ENCODE data around the gene GALNS. TPM values are rescaled to one million over a fixed set of nuclear protein-coding genes. Genes with fewer than 3 reads are reported as not detected.
"Not testable (repeated sequence)": the region's sequence is repeated elsewhere in the genome, so short reads cannot be mapped to it uniquely, and the experiment has no call there.

Gene GALNS
- total and polyA plus RNA-seq, 2 of the 8 experiments (the other 6 are each of a cell fraction or from before 2014, with no cell fraction given), result 8.9 to 17.8 TPM

DNA sequence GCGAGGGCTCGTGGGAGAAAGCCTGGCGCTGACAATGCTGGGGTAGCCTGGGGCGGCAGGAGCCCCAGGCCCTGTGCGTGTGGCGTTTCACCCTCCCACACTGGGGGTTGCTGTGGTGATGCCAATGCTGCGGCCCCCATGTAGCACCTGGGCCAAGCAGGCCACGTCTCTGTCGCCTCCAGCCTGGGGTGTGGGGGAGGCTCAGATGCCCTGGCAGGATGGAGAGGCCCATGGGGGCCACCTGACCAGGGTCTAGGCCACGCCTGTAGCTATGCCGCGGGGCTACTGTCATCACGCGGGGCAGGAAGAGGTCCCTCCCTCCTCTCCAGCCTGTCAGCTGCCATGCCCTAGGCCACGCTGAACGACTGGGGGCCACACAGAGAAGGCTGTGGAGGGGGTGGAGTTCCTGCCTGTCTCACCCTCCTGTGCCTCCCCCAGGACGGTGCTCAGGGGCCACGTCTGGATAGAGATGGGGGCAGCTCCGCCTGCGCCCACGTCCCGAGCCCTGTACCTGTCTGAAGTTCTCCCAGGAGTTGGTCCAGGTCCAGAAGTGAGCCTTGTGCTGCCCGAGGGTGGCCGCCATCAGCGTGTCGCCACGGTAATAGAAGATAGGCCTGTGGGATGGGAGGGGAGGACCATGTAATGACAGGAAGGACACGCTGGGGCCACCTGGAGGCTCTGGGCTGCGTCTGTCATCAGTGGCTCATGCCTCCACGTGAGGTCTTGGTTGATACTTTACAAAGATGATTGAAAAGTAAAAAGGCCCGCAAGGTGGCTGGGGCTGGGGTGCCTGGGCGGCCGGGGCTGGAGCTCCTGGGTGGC lies 32.3 kb downstream of the GALNS start (continued):
- TF ChIP-seq POLR2AphosphoS5 (IDR thresholded peaks at IDR 0.05; ENCODE audit: low read depth, low read length), result no peak
- no peak for TF ChIP-seq BRCA1 (IDR thresholded peaks at IDR 0.05; ENCODE audit: low read depth, low read length)
- no peak for TF ChIP-seq YY1 (IDR thresholded peaks at IDR 0.05; ENCODE audit: low read depth, low read length)
- TF ChIP-seq SP2 (IDR thresholded peaks at IDR 0.05; ENCODE audit: low read length), result no peak

- H4K5ac ChIP-seq (ENCODE audit: insufficient read length, low read depth, low read length); H3K4me2 ChIP-seq (ENCODE audit: insufficient read depth in 1 of 2, low read depth in 2 of 2, low read length in 2 of 2): not testable (repeated sequence)
- CTCF ChIA-PET (ENCODE audit: partially characterized antibody), result interaction anchor here (1.0 to 1.6 kb wide), 2 partner anchors 9 to 30 kb away, joined by 3 read pairs; no protein-coding TSS in a partner anchor
Observed at GRCh38 chr16:88823646-88824045, 33.1 kb downstream of the GALNS start.

More at GRCh38 chr16:88823646-88824045, 33.1 kb downstream of the GALNS start:
- not testable (repeated sequence) for FAIRE-seq; H4K8ac ChIP-seq (ENCODE audit: extremely low read depth, insufficient read depth, low read length); H3K27ac ChIP-seq (ENCODE audit: low read depth, low read length); H2BK20ac ChIP-seq (ENCODE audit: low read length); H2BK15ac ChIP-seq (ENCODE audit: low read length); H4K91ac ChIP-seq (replicated peaks; ENCODE audit: insufficient read length, low read length); H3K23ac ChIP-seq (ENCODE audit: insufficient read length); H4K20me1 ChIP-seq (replicated peaks in 1 of 2; ENCODE audit: control insufficient read depth in 1 of 2, insufficient read depth in 2 of 2, low read length in 2 of 2); H3K14ac ChIP-seq (ENCODE audit: insufficient read length); H3K79me2 ChIP-seq (ENCODE audit: control insufficient read depth in 1 of 2, insufficient read depth in 2 of 2, low read length in 2 of 2); H3K27me3 ChIP-seq (replicated peaks in 1 of 4; ENCODE audit: control insufficient read depth in 3 of 4, extremely low read depth in 1 of 4, insufficient read depth in 3 of 4, low read length in 3 of 4); H2BK12ac ChIP-seq (ENCODE audit: low read depth, low read length); H3K23me2 ChIP-seq (ENCODE audit: low read depth, low read length); H3K36me3 ChIP-seq (ENCODE audit: control insufficient read depth in 2 of 4, insufficient read depth in 4 of 4, low read length in 3 of 4); H3K4ac ChIP-seq (replicated peaks; ENCODE audit: insufficient read length, low read depth, low read length); H2AK5ac ChIP-seq (ENCODE audit: low read depth, low read length); H3K79me1 ChIP-seq (ENCODE audit: low read depth, low read length); H3K4me1 ChIP-seq (replicated peaks in 1 of 4; ENCODE audit: control insufficient read depth in 3 of 4, insufficient read depth in 4 of 4, low read length in 3 of 4); H3K9me3 ChIP-seq (ENCODE audit: insufficient read depth in 2 of 2, low read depth in 1 of 2, low read length in 1 of 2); H3K56ac ChIP-seq (replicated peaks; ENCODE audit: insufficient read length, low read depth, low read length); H2BK120ac ChIP-seq (replicated peaks; ENCODE audit: low read depth, low read length); H2AFZ ChIP-seq (ENCODE audit: low read length); H3K9ac ChIP-seq (replicated peaks in 1 of 4; ENCODE audit: extremely low read depth in 1 of 4, low read depth in 3 of 4, low read length in 3 of 4); H3K4me3 ChIP-seq (ENCODE audit: extremely low read depth in 1 of 4, insufficient read depth in 2 of 4, low read depth in 3 of 4, low read length in 4 of 4); DNase-seq (ENCODE audit: low read depth in 1 of 2, low spot score in 2 of 2); H3K18ac ChIP-seq (ENCODE audit: extremely low read depth, low read length); H2BK5ac ChIP-seq (ENCODE audit: low read depth, low read length)
- WGBS, 2 experiments (ENCODE audit: extremely low coverage in 1 of 2, insufficient coverage in 1 of 2, insufficient read length in 1 of 2, insufficient replicate concordance in 2 of 2, low coverage in 1 of 2, low lambda C conversion rate in 2 of 2, missing lambda C conversion rate in 1 of 2), result 94% methylated on average over 13 of the region's 31 CpGs; no CpG with 5 or more reads in 1 of the 2 experiments
- POLR2A ChIA-PET (ENCODE audit: partially characterized antibody), result interaction anchor here (9.0 kb wide), 1 partner anchor 14 kb away, joined by 77 read pairs; the partner anchor contains the start of gene APRT
